GM19455 (cell line): Measurements from ENCODE around the gene PPP1R2C.

ENCODE experiments used
- ATAC-seq: cut with Tn5 transposase; IDR thresholded peaks from one replicate; pipeline ENCODE4 v1.9.1; 2021; ENCODE audit not compliant: unreplicated experiment

Gene PPP1R2C

DNA sequence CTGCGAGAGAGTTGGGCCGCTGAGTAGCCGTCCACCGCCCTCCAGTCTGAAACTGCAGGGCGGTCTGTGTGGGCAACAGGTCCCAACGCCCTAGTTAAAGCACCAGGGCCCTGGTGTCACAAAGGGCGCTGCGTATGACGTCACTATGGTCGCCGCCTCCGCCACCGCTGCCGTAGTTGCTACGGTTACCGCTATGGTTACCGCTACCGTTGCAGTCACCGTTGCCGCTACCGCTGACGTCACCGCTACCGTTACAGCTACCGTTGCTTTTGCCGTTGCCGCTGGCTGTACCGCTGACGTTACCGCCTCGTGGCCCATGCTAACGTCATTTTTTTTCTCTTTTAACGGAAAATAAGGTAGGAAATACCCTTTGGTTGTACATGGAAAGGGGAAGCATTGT, at the start of gene PPP1R2C:
Gene PPP1R2C (minus strand): TSS at position 68 of the 400 bp plus-strand sequence. CDS start 84 bp downstream, outside the sequence.
- no peak for ATAC-seq

DNA sequence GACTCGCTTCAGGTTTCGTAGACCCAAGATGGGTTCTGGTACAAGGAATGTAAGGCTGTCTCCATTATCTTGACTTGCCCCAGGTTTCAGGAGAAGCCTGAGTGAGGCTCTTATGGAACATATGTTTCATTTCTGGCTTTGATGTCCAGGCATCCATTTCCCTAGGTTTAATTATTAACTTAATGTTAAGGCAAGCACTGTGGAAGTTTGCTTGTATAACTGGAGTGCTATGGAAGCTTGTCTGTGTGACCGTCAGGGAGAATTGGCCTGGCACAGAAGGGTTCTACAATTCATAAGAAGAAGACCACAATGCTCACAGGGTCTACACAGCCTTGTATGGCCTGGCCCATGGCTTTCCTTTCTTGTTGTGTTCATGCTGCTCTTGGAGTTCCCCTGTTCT, 47.2 kb upstream of the PPP1R2C start:
- ATAC-seq: no peak

DNA sequence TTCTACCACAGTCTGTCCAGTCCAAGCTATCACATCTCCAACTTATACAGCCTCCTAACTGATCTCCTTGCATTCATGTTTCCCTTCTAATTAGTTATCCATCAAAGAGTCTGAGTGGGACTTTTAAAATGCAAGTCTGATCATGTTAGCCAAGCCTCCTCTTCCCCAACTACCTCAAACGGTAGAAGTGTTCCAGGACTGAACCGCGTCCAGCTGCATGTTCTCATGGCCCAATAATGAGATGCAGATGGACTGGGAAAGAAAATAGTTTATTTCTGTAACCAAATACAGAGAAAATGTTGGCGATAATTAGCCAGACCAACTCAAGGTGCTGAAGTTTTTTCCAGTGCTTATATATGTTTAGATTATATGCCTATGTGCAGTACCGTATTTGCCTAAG, 46.6 kb upstream of the PPP1R2C start:
- ATAC-seq: no peak

DNA sequence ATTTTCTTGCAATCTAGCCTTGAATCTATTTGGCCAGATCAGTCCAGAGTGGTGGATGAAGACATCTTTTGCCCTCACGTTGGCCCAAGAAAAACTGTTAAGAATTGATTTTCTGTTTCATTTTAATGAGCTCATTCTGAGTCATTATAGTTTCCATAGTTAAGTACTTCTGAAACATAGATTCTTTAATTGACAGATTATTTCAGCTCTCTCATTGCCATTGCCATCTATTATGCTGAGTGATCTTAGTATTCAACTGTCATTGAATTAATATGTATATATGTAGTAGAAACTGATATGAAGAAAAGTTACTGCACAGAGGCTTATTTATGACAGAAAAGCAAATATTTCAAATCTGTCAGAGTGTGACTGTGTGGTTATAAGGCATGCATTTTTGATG, 45.5 kb upstream of the PPP1R2C start:
- ATAC-seq: no peak

GRCh38 chrX:42821803-42822443, 44.0 kb upstream of the PPP1R2C start:
- ATAC-seq: no peak

GRCh38 chrX:42818151-42818921, 40.4 kb upstream of the PPP1R2C start:
- ATAC-seq: no peak

DNA sequence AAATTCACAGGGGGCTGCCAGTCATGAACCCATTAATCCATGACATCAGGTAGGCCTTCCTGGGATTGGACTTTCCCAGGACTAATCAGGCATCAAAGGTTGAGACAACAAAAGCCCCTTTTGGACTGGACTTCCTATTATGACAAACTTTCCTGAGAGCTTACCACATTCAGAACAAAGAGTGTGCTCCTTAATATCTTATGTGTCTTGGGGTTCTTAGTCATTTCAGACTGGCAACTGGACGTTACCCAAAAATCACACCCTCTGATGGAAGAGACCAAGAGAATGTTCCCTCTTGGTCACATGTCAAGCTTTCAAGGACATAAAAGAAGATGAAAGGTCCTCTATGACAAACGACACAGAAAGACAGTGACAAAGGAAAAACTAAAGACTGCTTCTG, 31.6 kb upstream of the PPP1R2C start:
- ATAC-seq: no peak

- ATAC-seq: no peak
Observed at GRCh38 chrX:42807393-42807792, 29.4 kb upstream of the PPP1R2C start.

DNA sequence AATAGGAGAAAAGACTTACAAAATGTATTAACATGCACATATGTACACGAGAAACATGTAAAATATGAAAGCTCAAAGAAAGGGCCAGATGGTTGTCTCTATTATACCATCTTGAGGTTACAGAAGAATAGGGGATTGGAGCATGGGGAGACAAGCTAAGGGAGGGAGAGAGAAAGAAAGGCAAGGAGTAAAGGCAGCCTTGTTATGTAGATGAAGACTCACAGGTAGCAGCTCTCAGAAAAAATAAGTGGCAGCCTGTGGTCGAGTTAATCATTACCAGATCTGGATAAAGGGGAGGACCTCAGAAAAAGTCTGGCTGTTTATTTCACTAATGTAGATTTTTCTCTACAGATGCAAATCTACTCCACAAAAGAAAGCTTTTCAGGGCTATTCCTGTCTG, 26.6 kb upstream of the PPP1R2C start:
- no peak for ATAC-seq

DNA sequence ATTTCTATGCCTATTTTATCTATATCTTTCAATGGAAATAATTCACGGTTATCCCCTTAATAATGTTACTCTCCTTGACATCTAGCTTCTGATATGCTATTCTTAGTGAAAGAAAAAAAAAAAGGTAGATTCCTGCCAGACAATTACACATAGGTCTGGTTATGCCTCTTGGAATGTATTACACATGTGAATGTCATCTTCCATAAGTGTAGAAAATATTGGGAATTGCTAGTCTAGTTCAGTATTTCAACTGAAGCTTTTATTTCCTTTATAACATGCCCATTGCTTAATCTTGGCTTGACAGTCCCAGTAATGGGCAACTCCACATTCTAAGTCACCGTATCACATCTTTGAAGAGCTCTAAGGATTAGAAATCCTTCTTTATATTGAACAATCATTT, 25.4 kb upstream of the PPP1R2C start:
- ATAC-seq: no peak

GRCh38 chrX:42797651-42798269, 19.8 kb upstream of the PPP1R2C start:
- no peak for ATAC-seq

- ATAC-seq: no peak
Observed at GRCh38 chrX:42783451-42783850, 5.5 kb upstream of the PPP1R2C start.

- ATAC-seq: no peak
Observed at GRCh38 chrX:42776195-42776594, 1.8 kb downstream of the PPP1R2C start.

DNA sequence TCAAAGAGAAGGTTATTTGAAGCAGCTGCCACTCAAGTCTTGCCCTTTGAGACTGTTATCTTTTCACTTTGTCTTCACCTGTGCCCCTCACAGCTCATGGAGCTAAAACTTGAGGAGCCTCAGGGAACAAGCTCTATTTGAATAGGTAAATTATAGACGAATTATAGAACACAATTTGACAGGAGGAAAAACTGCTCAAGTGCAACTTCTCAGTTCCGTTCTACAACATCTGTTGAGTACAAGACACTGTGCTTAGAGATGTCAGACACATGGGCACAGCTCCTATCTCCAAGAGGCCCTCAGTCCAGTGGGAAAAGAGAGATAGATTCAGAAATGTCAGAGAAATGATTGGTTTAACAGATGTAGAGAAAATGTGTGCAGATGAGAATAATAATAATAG, 5.1 kb downstream of the PPP1R2C start:
- ATAC-seq: no peak

DNA sequence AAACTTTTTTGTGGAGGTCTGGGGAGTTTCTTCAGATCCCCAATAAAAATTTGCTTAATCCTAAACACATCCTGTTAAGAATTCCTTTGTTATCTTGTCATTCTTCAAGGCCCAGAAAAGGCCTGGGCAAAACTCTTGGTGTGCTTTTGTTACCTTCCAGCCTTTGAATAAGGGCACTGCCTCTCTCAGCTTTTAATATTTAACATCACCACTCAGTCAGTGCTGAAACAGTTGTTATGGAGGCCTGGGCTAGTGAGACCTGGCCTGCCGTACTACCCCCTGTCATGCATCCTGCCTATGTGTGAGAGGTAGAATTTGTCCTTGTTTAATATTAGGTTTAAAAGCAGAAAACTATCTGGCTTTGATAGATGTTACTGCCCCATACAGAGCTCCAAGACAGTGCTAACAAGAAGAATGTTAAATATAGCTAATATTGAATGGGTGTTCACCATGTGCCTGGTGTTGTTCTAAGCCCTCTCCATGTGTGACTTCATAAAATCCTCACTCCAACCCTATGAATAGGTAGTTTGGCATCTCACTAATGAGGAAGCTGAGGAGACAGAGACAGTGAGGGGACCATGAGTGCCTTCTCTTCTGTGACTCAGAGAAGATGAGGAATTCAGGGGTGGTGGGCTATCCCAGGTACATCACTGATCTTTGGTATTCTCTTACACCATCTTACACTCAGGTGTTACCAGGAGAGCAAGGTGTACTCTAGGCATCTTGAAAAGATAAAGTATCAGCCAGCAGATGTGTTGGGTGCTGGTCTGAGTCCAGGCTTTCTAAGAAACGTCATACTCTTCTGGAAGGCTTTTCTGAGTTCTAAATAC, 6.2 kb downstream of the PPP1R2C start:
- no peak for ATAC-seq

DNA sequence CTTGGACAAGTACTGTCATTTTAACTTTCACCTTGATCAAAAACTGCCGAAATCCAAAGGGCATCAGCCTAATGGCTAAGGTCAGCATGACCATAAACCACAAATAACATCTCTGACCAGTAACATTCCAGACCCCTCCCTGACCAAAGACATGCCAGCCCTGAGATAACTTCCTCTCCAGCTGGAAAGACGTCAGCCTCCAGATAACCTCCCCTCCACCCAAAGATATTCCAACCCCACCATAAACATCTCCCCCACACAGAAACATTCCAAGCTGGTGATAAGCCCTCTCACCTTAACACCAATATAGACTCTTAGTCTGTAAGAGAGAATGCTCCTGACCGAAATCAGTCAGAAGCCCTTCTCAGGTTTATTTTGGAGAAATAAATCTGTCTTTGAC, 7.4 kb downstream of the PPP1R2C start:
- ATAC-seq: no peak

GRCh38 chrX:42759881-42760280, 18.1 kb downstream of the PPP1R2C start:
- ATAC-seq: no peak

DNA sequence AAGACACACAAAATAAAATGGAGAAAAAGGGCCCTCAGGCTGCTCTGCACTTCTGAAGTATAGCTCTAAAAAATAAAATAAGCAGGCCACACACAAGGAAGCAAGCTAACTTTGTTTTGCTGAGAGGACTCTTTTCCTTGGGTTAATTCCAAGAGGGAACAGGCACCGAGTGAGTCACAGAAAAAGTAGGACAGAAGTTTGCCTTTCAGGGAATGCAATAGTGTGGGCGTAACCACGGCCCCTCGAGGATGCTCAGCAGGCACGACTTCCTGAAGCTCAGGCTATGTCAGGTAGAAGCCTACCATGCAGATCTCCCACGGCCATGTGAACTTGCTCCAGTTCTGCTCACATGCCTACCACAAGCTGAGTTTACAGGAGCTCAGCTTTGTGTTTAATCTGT, 22.1 kb downstream of the PPP1R2C start:
- ATAC-seq: no peak

DNA sequence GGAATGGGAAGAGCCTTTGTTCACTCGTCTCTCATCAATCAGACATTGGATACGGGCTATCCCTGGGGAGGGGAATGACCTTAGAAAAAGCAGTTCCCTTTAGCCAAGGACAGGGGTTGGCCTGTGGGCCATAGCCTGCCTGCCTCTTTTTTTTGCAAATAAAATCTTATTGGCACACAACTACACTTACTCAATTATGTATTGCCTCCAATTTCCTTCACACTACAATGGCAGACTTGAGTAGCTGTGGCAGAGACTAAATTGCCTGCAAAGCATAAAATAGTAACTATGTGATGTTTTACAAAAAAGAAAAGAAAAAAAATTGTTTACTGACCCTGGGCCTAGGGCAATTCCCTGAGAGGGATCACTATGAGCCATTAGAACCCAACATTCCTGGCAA, 23.4 kb downstream of the PPP1R2C start:
- ATAC-seq: no peak

- ATAC-seq: no peak
Observed at GRCh38 chrX:42754115-42754514, 23.8 kb downstream of the PPP1R2C start.

GRCh38 chrX:42752730-42753129, 25.2 kb downstream of the PPP1R2C start:
- no peak for ATAC-seq
